Ammon's horn (tissue), 1 donor: ENCODE data around the gene LRRC27.

Experiments used
- DNase-seq: peaks from one replicate; pipeline ENCODE4 v3.0.0-alpha.2; 2016; ENCODE audit warnings: low spot score

The LRRC27 gene

GRCh38 chr10:132403511-132404168, 71.6 kb downstream of the LRRC27 start:
- DNase-seq = no peak

- no peak for DNase-seq
Observed at GRCh38 chr10:132404169-132404880, 72.3 kb downstream of the LRRC27 start.

- no peak for DNase-seq
Observed at GRCh38 chr10:132404911-132405462, 73.0 kb downstream of the LRRC27 start.

- DNase-seq = no peak
Observed at GRCh38 chr10:132405463-132405991, 73.5 kb downstream of the LRRC27 start.

- no peak for DNase-seq
Observed at GRCh38 chr10:132406181-132406580, 74.2 kb downstream of the LRRC27 start.

GRCh38 chr10:132406750-132407149, 74.8 kb downstream of the LRRC27 start:
- no peak for DNase-seq

- no peak for DNase-seq
Observed at GRCh38 chr10:132407243-132407746, 75.3 kb downstream of the LRRC27 start.

- DNase-seq = peak; percentile 62
Observed at GRCh38 chr10:132407846-132408278, 75.9 kb downstream of the LRRC27 start.

- DNase-seq = no peak
Observed at GRCh38 chr10:132408367-132408781, 76.4 kb downstream of the LRRC27 start.

- no peak for DNase-seq
Observed at GRCh38 chr10:132408823-132409666, 77.1 kb downstream of the LRRC27 start.

- DNase-seq = no peak
Observed at GRCh38 chr10:132409667-132410028, 77.7 kb downstream of the LRRC27 start.

GRCh38 chr10:132410056-132410778, 78.2 kb downstream of the LRRC27 start:
- DNase-seq = no peak

GRCh38 chr10:132410779-132411532, 79.0 kb downstream of the LRRC27 start:
- no peak for DNase-seq

- DNase-seq = no peak
Observed at GRCh38 chr10:132411561-132412253, 79.7 kb downstream of the LRRC27 start.

- no peak for DNase-seq
Observed at GRCh38 chr10:132412316-132413192, 80.6 kb downstream of the LRRC27 start.

GRCh38 chr10:132413226-132414205, 81.5 kb downstream of the LRRC27 start:
- no peak for DNase-seq

GRCh38 chr10:132414402-132415016, 82.5 kb downstream of the LRRC27 start:
- DNase-seq = no peak
